Fibroblast of skin of abdomen (primary cell): ENCODE data around the gene ASCC1.
"Not testable (repeated sequence)": the region's sequence is repeated elsewhere in the genome, so short reads cannot be mapped to it uniquely, and the experiment has no call there.

Source experiments
- DNase-seq: peaks from one replicate; pipeline ENCODE4 v3.0.0-alpha.2; 2013

The ASCC1 gene

DNA sequence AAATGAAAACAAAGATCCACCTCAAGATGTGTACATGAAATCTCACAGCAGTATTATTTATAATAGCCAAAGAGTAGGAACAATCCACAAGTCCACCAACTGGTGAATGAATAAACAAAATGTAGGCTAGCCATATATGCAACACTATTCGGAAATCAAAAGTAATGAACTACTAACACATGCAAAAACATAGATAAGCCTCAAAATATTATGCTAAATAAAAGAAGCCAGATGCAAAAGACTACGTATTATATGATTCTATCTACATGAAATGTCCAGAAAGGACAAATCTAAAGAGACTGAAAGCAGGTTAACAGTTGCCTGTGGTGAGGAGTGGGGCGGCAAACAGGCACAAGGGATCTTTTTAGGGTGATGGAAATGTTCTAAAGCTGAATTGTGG is 49.0 kb downstream of the ASCC1 start:
- DNase-seq = no peak

DNA sequence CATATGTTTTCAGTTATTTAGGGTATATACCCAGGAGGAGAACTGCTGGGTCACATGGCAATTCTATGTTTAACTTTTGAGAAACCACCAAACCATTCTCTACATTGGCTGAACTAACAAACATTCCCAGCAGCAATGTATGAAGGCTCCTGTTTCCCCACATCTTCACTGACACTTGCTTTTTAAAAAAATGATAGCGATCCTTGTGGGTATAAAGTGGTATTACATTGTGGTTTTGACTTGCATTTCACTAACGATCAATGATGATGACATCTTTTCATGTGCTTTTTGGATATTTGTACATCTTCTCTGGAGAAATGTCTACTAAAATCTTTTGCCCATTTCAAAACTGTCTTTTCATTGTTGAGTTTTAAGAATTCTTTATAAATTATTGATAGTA is 51.5 kb downstream of the ASCC1 start:
- peak; percentile 27 for DNase-seq

DNA sequence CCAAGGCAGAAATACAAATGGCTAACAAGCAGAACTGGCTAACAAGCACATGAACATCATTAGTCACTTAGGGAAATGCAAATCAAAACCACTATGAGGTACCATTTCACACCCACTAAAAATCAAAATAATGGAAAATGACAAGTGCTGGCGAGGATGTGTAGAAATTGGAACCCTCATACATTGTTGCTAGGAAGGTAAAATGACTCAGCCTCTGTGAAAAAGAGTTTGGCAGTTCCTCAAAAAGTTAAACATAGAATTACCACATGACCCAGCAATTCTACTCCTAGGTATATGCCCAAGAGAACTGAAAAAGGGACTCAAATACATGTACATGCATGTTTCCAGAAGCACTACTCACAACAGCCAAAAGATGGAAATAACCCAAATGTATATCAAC is 53.1 kb downstream of the ASCC1 start:
- DNase-seq = peak; percentile 87

DNA sequence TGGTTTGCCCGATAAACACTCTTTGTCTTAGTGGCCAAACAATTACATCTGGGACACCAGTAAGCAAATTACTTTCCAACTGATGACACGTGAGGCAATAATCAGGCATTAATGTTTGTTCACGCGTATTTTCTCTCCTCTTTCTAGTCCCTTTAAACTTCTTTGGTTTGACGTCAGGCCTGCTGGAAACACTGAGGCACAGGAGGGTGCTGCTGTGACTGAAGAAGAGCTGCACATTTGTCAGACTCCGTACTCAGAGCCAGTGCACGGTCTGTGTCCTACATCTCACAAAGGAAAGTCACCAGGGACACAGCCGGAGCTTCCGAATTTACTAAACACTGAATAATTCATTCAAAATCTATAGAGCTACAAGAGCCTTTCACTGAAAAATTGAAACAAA is 57.9 kb downstream of the ASCC1 start:
- DNase-seq = no peak

DNA sequence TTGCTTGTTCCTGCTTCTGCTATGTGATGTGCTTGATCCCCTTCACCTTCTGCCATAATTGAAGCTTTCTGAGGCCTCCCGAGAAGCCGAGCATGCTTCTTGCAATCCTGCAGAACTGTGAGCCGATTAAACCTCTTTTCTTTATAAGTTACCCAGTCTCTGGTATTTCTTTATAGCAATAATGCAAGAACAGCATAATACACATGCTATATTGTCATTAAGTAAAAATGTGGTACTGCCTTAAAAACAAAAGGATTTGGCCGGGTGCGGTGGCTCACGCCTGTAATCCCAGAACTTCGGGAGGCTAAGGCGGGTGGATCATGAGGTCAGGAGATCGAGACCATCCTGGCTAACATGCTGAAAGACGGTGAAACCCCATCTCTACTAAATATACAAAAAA is 59.9 kb downstream of the ASCC1 start:
- DNase-seq = no peak

DNA sequence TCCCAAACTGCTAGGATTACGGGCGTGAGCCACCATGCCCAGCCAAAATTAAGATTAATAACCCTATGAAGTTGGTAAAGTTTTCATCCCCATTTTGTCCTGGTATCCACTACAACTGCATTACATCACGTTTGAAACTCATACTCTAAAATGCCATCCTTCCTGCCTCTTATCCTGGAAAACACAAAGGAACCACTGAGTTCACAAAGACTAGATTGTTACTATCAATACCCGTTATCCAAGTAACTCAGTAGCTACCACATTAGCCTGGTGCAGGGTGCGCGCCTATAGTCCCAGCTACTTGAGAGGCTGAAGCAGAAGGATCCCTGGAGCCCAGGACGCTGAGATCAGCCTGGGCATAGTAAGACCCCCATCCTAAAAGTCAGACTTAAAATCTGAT is 63.8 kb downstream of the ASCC1 start:
- no peak for DNase-seq

DNA sequence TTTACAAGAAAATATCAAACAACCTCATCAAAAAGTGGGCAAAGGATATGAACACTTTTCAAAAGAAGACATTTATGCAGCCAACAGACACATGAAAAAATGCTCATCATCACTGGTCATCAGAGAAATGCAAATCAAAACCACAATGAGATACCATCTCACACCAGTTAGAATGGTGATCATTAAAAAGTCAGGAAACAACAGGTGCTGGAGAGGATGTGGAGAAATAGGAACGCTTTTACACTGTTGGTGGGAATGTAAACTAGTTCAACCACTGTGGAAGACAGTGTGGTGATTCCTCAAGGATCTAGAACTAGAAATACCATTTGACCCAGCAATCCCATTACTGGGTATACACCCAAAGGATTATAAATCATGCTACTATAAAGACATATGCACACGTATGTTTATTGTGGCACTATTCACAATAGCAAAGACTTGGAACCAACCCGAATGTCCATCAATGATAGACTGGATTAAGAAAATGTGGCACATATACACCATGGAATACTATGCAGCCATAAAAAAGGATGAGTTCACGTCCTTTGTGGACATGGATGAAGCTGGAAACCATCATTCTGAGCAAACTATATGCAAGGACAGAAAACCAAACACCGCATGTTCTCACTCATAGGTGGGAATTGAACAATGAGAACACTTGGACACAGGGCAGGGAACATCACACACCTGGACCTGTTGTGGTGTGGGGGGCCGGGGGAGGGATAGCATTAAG is 65.2 kb downstream of the ASCC1 start:
- not testable (repeated sequence) for DNase-seq

DNA sequence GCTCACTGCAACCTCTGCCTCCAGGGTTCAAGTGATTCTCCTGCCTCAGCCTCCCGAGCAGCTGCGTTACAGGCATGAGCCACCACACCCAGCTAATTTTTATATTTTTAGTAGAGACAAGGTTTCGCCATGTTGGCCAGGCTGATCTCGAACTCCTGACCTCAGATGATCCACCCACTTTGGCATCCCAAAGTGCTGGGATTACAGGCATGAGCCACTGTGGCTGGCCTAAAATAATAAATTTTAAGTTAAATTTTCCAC is 68.8 kb downstream of the ASCC1 start:
- not testable (repeated sequence) for DNase-seq

DNA sequence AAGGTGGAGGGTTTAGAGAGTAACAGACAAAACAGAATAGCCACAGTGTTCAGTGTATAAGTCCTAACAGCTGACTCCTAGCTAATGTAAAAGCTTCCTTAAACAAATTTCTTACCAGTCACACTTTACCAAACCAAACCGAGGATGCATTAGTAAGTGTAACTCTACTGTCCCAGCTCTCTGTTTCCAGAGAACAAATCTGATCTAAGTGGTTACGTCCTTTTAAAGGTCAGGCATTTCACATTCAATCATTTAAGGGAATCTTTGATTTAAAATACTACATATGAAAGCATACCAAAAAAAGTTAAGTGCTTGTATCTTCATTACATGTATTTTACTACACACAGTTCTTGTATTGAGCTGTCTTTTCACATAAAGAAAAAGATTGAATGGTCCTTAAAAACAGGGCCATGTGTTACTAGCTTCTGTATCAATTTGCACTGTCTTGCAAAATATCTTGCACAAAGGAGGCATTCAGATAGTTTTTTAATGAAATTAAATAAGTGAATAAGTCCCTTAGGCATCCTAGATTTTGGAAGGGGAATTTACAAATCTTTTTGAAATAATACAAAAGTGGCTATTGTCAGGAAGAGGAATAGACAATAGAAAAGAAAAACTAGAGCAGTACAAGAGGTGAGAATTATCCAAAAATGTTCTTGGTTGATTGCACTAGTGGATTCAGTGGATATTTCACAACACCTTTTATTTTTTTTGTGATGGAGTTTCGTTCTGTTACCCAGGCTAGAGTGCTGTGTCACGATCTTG is 69.3 kb downstream of the ASCC1 start:
- DNase-seq = no peak

DNA sequence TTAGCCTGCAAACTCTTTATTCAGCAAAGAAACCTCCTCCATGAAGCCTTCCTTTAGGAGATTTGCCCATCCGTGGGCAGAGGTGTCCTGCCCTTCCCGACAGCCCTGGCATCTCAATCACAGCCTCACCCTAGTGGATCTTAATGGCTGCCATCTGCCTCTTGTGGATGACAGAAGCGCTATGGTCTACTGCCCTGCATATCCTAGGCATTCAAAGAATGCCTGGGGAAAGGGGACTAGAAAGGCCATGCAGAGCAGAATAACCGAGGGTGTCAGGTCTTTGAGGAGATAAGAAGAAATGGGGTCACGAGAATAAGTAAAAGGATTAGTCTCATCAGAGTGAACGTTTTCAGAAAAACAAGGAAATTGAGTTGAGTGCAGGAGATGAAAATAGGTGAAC is 70.0 kb downstream of the ASCC1 start:
- no peak for DNase-seq

DNA sequence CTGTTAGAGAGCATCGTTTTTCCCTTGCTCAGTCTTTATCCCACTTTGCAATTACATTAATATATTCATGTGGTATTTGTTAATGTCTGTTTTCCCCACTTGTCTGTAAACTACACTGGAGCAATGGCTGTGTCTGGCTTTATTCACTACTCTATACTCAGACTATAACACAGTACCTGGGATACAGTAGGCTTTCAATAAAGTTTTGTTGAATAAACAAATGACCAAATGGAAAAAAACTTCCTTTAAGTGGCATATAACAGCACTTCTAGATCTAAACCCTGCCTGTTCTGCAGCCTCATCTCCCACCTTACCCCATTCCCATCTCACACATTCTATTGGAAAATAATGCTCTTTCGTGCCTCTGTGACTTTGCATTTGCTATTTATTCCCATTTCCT is 70.4 kb downstream of the ASCC1 start:
- DNase-seq = no peak

DNA sequence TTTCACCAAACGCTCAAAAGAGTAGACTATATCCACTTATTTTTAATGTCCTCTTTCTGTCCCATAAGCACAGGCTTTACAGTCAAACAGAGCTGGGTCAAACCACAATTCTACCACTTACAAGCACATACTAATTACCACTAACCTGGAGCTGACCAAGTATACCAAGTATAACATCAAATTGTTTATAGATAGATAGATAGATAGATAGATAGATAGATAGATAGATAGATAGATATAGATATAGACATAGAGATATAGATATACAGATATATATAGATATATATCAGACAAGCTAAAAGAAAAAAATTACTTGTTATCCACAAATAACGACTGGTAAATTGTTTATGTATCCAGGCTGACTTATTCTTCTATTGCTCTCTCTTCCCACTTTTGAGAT is 75.2 kb downstream of the ASCC1 start:
- no peak for DNase-seq

DNA sequence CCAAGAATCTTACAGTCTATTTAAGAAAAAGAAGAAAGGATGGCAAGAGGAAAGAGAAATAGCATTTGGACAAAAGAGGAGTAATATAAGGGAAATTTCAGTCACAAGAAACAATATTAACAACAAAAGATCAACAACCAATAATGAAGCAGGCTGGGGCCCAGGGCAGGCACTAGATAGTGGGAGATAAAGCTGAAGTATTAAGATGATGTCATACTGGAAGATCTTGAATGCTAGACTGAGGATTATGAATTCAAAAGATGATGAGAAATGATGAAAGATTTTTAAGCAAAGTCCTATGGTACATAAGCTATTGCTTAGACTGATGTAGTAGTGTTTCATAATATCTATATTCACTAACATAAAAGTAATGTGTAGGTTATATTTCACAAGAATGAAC is 75.9 kb downstream of the ASCC1 start:
- DNase-seq = no peak

DNA sequence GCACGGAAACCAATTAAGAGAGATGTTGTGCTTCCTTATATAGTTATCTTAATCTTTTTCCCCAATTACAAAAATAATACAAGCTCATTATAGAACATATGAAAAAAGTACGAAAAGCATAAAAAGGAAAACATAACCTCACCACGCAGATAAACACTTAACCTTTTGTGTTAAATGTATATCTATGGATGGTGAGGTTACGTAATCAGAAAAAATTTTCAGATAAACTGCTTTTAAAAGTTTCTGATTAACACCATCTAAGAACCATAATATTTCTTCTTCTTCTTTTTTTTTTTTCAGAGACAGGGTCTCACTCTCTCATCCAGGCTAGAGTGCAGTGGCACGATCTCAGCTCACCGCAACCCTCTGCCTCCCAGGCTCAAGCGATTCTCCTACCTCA is 78.5 kb downstream of the ASCC1 start:
- no peak for DNase-seq

DNA sequence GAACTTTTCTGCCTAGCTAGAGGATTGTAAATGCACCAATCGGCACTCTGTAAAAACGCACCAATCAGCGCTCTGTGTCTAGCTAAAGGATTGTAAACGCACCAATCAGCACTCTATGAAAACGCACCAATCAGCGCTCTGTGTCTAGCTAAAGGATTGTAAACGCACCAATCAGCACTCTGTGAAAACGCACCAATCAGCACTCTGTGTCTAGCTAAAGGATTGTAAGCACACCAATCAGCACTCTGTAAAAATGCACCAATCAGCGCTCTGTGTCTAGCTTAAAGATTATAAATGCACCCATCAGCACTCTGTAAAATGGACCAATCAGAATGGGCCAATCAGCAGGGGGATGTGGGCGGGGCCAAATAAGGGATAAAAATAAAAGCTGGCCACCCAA is 79.9 kb downstream of the ASCC1 start:
- DNase-seq = not testable (repeated sequence)

DNA sequence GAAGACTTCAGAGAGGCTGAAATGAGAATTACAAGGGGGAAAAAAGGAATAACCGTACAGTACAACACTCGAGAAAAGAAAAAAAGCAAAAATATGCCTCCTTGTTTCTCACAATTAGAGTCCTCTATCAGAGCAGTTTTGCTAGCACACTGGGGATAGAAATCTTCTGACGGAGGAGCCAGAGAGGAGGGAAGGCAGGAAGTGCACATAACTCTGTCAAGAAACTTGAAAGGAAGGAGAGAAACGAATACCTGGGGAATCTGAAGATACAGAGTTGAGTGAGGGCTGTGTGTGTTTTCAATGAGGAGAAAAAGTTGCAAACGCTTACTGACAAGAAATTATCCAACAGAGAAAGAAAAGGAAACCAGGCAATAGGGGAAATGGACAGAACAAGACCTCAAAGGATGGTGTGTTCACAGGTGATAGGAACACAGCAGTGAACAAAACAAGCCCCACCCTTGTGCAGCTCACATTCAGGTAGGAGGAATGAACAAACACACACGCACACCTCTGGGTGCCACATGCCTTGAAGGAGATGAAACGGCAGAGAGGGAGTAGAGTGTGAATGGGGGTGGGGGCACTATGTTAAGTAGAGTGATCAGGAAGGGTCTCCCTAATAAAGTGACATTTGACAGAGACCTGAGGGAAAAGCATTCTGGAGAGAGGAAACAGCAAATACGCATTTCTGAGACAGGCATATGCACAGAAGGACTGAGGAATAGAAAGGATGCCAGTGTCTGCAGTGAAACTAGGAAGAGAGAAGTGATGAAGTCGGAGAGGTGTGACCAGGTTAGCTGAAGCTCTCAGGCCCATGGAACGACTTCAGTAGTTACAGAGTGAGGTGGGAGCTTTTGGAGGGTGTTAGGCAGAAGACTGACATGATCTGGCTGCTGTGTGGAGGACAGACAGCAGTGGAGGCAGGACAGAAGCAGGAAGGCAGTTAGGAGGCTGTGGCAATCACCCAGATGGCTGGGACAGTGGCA is 81.0 kb downstream of the ASCC1 start:
- DNase-seq = no peak

DNA sequence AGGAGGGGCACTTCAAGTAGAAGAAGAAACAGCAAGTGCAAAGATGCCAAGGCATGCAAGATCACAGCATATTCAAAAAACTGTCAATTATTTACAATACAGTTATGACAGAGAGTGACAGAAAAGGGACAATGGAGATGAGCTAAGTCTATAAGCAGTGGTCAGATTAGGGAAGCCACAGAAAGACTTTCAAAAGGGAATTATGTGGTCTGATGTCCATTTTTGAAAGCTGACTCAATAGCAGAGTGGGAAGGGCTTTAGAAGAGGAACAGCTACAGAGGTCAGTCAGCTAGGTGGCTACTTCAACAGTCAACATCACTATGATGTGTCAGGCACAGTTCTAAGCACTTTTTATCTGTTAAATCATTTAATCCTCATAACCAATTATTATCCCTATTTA is 82.6 kb downstream of the ASCC1 start:
- peak; percentile 56 for DNase-seq

DNA sequence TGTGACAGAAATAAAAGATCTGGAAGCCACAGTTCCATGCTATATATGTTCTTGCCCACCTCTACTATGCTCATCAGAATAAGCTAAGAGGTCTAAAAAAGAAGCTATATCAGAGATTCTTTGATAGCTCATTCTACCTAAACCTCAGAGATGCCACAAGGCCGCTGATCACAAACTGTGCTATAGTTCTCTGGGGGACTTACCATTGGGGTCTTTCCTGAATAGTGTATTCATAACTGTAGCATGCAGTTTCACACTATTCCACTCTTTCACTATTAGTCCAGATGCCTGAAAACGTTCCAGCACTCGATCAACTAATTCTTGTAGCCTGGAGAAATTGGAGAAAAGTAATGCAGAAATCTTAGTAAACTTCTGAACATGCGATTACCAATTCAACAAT is 83.2 kb downstream of the ASCC1 start:
- DNase-seq = no peak

DNA sequence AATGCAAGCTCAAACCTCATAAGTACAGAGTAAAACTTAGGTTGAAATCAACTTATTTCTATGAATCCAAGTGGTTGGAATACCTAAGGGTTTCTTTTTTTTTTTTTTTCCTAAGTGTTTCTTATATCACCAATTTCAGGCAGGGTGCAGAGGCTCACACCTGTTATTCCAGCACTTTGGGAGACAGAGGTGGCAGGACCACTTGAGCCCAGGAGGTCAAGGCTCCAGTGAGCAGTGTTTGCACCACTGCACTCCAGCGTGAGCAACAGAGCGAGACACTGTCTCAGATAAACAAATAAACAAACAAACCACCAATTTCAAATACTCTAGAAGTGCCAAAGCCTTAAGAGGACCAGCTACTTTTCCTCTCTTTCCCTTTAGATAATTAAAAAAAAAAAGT is 88.5 kb downstream of the ASCC1 start:
- DNase-seq = no peak

DNA sequence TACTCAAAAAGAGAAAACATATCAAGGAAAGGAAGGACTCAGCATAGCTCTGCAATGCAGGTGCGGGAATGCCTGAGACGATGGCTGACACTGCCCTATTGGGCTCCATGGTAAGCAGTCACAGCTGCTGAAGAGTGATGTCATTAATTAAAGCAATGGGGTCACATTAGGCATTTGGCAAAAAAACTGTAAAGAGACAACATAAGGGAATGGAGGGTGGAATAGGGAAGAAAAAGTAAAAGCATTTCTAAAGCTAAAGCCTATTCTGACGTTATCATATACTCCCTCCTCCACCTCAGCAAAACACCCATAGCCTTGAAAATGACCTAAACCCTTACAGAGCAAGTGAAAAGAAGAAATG is 89.2 kb downstream of the ASCC1 start:
- DNase-seq = no peak

DNA sequence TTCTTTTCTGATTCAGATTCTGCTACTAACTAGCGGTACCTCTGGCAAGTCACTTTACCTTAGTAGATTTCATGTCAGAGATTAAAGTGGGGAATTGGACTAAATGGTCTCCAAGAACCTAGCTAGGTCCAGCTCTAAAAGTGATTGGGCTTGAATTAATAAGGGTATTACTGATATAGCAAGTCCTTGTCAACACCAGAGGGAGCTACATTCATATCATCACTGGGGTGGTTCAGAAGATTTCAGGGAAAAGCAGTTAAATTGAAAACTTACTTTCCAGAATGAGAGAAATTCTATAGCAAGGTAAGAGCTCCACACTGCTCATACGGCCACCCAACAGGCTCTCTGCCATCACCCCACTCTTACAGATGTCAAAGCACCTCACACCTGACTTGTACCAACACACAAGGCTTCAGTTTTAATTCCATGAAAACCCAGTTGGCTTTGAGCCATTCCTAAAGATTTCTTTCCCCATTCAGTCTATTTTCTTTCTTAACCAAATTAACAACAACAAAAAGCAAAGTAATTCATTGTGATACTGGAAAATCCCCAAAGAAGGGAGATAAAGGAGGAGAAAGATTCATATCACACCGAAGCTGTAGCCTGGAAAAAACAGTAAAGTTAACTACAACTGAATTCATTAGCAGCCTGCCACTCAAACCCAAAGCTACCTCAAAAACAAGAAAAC is 89.7 kb downstream of the ASCC1 start:
- peak; percentile 44 for DNase-seq

DNA sequence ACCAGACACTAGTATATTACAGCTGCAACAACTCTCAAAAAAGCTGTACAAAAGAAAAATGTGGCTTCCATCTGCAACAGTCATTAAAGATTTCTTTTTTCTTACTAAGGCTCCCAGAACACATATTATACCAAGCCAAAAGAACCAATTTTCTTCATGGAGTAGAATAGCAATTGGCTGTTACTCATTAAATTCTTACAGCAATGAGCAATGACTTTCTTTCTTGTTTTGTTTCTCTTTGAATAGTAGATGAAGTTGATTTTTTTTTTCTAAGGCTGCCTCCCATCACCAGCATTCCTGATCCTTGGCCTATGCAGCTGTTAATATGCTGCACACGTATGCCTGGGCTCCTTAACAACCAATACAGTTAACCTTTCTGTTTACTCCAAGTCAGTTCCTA is 91.1 kb downstream of the ASCC1 start:
- DNase-seq = peak; percentile 63

DNA sequence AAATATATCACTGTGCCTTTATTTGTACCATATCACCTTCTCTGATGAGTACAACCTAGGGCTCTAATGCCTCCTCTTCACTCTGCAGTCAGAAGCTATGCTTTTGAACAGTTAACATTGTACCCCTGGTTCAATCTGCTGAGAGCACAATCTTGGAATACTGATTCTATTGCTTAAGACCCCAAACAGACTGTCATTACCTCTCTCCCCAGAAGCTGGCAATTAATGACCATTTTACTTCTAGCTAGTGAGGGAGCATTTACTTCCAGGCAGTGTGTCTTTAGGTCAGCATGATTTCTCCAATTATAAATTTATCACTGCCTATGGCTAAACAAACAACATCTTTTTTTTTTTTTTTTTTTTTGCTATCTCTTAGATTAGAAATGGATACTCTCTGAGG is 91.7 kb downstream of the ASCC1 start:
- no peak for DNase-seq
